ENCODE results near the gene NANOS3. TPM values are rescaled to one million over a fixed set of nuclear protein-coding genes. Genes with fewer than 3 reads are reported as not detected.

The NANOS3 gene
- total RNA-seq, 1 experiment from 2014 or later = 1.1 TPM

DNA sequence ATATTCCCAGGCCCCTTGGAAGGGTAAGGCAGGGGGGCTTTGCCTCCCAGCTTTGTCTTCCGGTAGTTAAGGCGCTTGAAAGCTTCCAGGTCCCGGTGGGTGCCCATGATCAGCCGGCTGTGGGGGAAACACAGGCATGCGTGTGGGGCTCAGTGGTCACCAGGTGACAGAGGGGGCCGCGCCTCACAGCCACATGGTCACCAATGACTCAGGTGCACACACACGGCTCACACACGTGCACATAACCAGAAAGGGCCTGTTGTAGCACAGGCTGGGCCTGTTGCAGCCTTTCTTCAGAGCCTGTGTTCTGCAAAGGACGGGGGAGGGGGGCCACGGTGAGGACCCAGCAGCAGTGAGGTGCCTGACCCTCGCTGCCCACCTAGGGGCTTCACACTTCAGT, 5.9 kb downstream of the NANOS3 start:
- ChIA-PET POLR2A (no interaction called here), CTCF (interaction anchor here (0.5 to 4.0 kb wide), 12 partner anchors 10 to 622 kb away, joined by 3 to 28 read pairs (median 6); partner anchors contain the start of genes ASF1B, IL27RA and MISP3)
- H3K27me3 Mint-ChIP-seq (ENCODE audit: low read depth) = peaks cover 13% of the 10 kb centered on the region
- no peak overlapping the region for H3K27ac Mint-ChIP-seq
- no peak overlapping the region for H3K4me3 Mint-ChIP-seq
- H3K9me3 Mint-ChIP-seq = no peaks in the 10 kb centered on the region
- ATAC-seq (no peak), DNase-seq (ENCODE audit: low spot score) (no peak)
- peaks cover 26% of the 10 kb centered on the region for H3K4me1 Mint-ChIP-seq
- TF ChIP-seq SP1 (CRISPR knock-in tag; conservative IDR thresholded peaks at IDR 0.05) (no peak), ARID4B (CRISPR knock-in tag; IDR thresholded peaks at IDR 0.05; ENCODE audit: borderline replicate concordance) (no peak), KAT7 (CRISPR knock-in tag; IDR thresholded peaks at IDR 0.05; ENCODE audit: borderline replicate concordance) (no peak), STAT6 (CRISPR knock-in tag; conservative IDR thresholded peaks at IDR 0.05; ENCODE audit: low read depth) (no peak), ZNF396 (CRISPR knock-in tag; IDR thresholded peaks at IDR 0.05; ENCODE audit: borderline replicate concordance) (no peak), IRF2 (CRISPR knock-in tag; IDR thresholded peaks at IDR 0.05; ENCODE audit: borderline replicate concordance, low read depth) (no peak), JAZF1 (CRISPR knock-in tag; IDR thresholded peaks at IDR 0.05) (no peak), GTF2I (CRISPR knock-in tag; conservative IDR thresholded peaks at IDR 0.05) (no peak), NFE2L1 (CRISPR knock-in tag; IDR thresholded peaks at IDR 0.05) (no peak), NR1H2 (CRISPR knock-in tag; IDR thresholded peaks at IDR 0.05) (no peak), PRDM15 (CRISPR knock-in tag; IDR thresholded peaks at IDR 0.05) (no peak), FOXJ3 (CRISPR knock-in tag; IDR thresholded peaks at IDR 0.05; ENCODE audit: borderline replicate concordance) (no peak), ERG (CRISPR knock-in tag; IDR thresholded peaks at IDR 0.05) (no peak), ZNF232 (CRISPR knock-in tag; IDR thresholded peaks at IDR 0.05) (no peak), EMX1 (CRISPR knock-in tag; IDR thresholded peaks at IDR 0.05) (no peak), TCF7 (CRISPR knock-in tag; IDR thresholded peaks at IDR 0.05; ENCODE audit: low read depth) (no peak), JUN (CRISPR knock-in tag; IDR thresholded peaks at IDR 0.05) (no peak)
- TF ChIP-seq, protein P1, sequence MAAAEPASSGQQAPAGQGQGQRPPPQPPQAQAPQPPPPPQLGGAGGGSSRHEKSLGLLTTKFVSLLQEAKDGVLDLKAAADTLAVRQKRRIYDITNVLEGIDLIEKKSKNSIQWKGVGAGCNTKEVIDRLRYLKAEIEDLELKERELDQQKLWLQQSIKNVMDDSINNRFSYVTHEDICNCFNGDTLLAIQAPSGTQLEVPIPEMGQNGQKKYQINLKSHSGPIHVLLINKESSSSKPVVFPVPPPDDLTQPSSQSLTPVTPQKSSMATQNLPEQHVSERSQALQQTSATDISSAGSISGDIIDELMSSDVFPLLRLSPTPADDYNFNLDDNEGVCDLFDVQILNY (CRISPR knock-in tag; IDR thresholded peaks at IDR 0.05) = no peak
- no peaks in the 10 kb centered on the region for H3K36me3 Mint-ChIP-seq

Data from WTC11 (cell line).